ENCODE measurements around the gene IL1A. TPM values are rescaled to one million over a fixed set of nuclear protein-coding genes. Genes with fewer than 3 reads are reported as not detected.

Gene IL1A
- total RNA-seq, 1 experiment from 2014 or later: 0.10 TPM

- ChIA-PET POLR2A (no interaction called here), CTCF (no interaction called here), RAD21 (ENCODE audit: low non-redundant PET in 1 of 2, low total read pairs in 2 of 2, uncharacterized antibody in 2 of 2, unreplicated experiment in 2 of 2) (interaction anchor here in 1 of 2 experiments (0.6 kb wide), 1 partner anchor 41 kb away, joined by 4 read pairs; no protein-coding TSS in a partner anchor)
- H4K20me1 ChIP-seq (ENCODE audit: insufficient read depth): no peaks in the 10 kb centered on the region
- H3K9ac ChIP-seq (ENCODE audit: low read length): no peak overlapping the region
- H3K9me3 ChIP-seq (ENCODE audit: control insufficient read depth in 1 of 2, insufficient read depth in 1 of 2, low read depth in 1 of 2, low read length in 2 of 2): 0 out of 4 replicates have a peak, but pooled peaks cover 0 to 4% of the 10 kb centered on the region in 2 experiments
- no peaks in the 10 kb centered on the region for H3K36me3 ChIP-seq (ENCODE audit: control insufficient read depth in 1 of 2, insufficient read depth in 2 of 2, low read length in 2 of 2)
- H3K27me3 ChIP-seq (ENCODE audit: insufficient read depth, low read length): no peaks in the 10 kb centered on the region
- H3K27ac ChIP-seq (ENCODE audit: low read depth, low read length): no peak overlapping the region
- ATAC-seq: no peak
- no peaks in the 10 kb centered on the region for H3K9me2 ChIP-seq (ENCODE audit: insufficient read depth)
- intact Hi-C loops (cut with micrococcal nuclease): no loop called here
- H3K4me2 ChIP-seq (ENCODE audit: low read length): no peak overlapping the region
- TF ChIP-seq, protein P1, sequence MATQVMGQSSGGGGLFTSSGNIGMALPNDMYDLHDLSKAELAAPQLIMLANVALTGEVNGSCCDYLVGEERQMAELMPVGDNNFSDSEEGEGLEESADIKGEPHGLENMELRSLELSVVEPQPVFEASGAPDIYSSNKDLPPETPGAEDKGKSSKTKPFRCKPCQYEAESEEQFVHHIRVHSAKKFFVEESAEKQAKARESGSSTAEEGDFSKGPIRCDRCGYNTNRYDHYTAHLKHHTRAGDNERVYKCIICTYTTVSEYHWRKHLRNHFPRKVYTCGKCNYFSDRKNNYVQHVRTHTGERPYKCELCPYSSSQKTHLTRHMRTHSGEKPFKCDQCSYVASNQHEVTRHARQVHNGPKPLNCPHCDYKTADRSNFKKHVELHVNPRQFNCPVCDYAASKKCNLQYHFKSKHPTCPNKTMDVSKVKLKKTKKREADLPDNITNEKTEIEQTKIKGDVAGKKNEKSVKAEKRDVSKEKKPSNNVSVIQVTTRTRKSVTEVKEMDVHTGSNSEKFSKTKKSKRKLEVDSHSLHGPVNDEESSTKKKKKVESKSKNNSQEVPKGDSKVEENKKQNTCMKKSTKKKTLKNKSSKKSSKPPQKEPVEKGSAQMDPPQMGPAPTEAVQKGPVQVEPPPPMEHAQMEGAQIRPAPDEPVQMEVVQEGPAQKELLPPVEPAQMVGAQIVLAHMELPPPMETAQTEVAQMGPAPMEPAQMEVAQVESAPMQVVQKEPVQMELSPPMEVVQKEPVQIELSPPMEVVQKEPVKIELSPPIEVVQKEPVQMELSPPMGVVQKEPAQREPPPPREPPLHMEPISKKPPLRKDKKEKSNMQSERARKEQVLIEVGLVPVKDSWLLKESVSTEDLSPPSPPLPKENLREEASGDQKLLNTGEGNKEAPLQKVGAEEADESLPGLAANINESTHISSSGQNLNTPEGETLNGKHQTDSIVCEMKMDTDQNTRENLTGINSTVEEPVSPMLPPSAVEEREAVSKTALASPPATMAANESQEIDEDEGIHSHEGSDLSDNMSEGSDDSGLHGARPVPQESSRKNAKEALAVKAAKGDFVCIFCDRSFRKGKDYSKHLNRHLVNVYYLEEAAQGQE (IDR thresholded peaks at IDR 0.05; ENCODE audit: low read depth): no peak
- TF ChIP-seq EZH2phosphoT487 (IDR thresholded peaks at IDR 0.05; ENCODE audit: borderline replicate concordance) (no peak), YY1 (IDR thresholded peaks at IDR 0.05; ENCODE audit: extremely low read depth, insufficient replicate concordance, low read depth, low read length) (no peak), ELF1 (IDR thresholded peaks at IDR 0.05; ENCODE audit: borderline replicate concordance, low read depth) (no peak), EZH2 (IDR thresholded peaks at IDR 0.05) (no peak), SIN3A (IDR thresholded peaks at IDR 0.05; ENCODE audit: low read depth) (no peak), TCF7L2 (IDR thresholded peaks at IDR 0.05; ENCODE audit: borderline replicate concordance, extremely low read depth, insufficient read depth, insufficient read length) (no peak), CBX3 (IDR thresholded peaks at IDR 0.05; ENCODE audit: low read depth) (no peak), POLR2A (IDR thresholded peaks at IDR 0.05; ENCODE audit: borderline replicate concordance, extremely low read depth, insufficient read depth, insufficient read length) (no peak), ZFX (IDR thresholded peaks at IDR 0.05) (no peak), JUND (IDR thresholded peaks at IDR 0.05) (no peak), ZNF274 (IDR thresholded peaks at IDR 0.05; ENCODE audit: low read depth, low read length) (no peak)
- no peak overlapping the region for H2AFZ ChIP-seq (ENCODE audit: low read depth, low read length, poor library complexity, severe bottlenecking)
- DNase-seq (ENCODE audit: low read depth, low spot score): no peak
- no peaks in the 10 kb centered on the region for H3K4me1 ChIP-seq (ENCODE audit: control insufficient read depth in 1 of 2, insufficient read depth in 2 of 2, low read length in 2 of 2)
- no TSS peak for BruUV-seq (replicated peaks)
- no peaks in the 10 kb centered on the region for H3K79me2 ChIP-seq (ENCODE audit: insufficient read depth, low read length)
- no peak overlapping the region for H3K4me3 ChIP-seq (replicated peaks in 1 of 2; ENCODE audit: low read depth in 1 of 2, low read length in 2 of 2)
These were observed 19.6 kb upstream of the IL1A start for GRCh38 chr2:112803691-112804521.

Measured in HCT116 (cell line).